Measurements from ENCODE around the gene C14orf132.

GRCh38 chr14:96083667-96084320 is 44.6 kb downstream of the C14orf132 start:
- no peak for TF ChIP-seq CTCF (optimal IDR thresholded peaks at IDR 0.05 in 1 of 3, IDR thresholded peaks at IDR 0.05 in 1 of 3, conservative IDR thresholded peaks at IDR 0.05 in 1 of 3; ENCODE audit: extremely low read depth in 1 of 3, insufficient read depth in 2 of 3, low read length in 3 of 3)
- TF ChIP-seq EZH2 (IDR thresholded peaks at IDR 0.05; ENCODE audit: low read length), result no peak

Data from keratinocyte (primary cell).